Neuron (in vitro differentiated cells): ENCODE measurements around the gene AAK1.
"Not testable (repeated sequence)": the region's sequence is repeated elsewhere in the genome, so short reads cannot be mapped to it uniquely, and the experiment has no call there.

Source experiments
- H2AFZ ChIP-seq: one replicate; pipeline ENCODE4 v1.6.1; 2013; ENCODE audit warnings: low read depth, mild to moderate bottlenecking, inconsistent platforms, low read length, moderate library complexity
- H3K27me3 ChIP-seq: one replicate; pipeline ENCODE4 v1.6.1; 2013; ENCODE audit warnings: low read length; ENCODE audit not compliant: insufficient read depth
- H3K36me3 ChIP-seq: one replicate; pipeline ENCODE4 v1.6.1; 2013; ENCODE audit warnings: low read length; ENCODE audit not compliant: insufficient read depth
- H3K4me1 ChIP-seq: one replicate; pipeline ENCODE4 v1.6.1; 2013; ENCODE audit warnings: low read length; ENCODE audit not compliant: insufficient read depth
- H3K4me3 ChIP-seq: 2 replicates; pipeline ENCODE4 v1.5.1; 2013; ENCODE audit warnings: mild to moderate bottlenecking, low read length, moderate library complexity
- H3K9me3 ChIP-seq: one replicate; pipeline ENCODE4 v1.6.1; 2013; ENCODE audit warnings: low read length

AAK1 gene

GRCh38 chr2:69674316-69674670 lies 30.8 kb upstream of the AAK1 start:
- no peaks in the 10 kb centered on the region for H3K36me3 ChIP-seq

GRCh38 chr2:69673098-69673497 lies 29.6 kb upstream of the AAK1 start:
- H3K4me1 ChIP-seq, H3K27me3 ChIP-seq, H3K36me3 ChIP-seq, H3K9me3 ChIP-seq, H2AFZ ChIP-seq, H3K4me3 ChIP-seq: not testable (repeated sequence)

More at GRCh38 chr2:69674316-69674670, 30.8 kb upstream of the AAK1 start:
- no peak overlapping the region for H2AFZ ChIP-seq
- no peaks in the 10 kb centered on the region for H3K4me1 ChIP-seq
- H3K4me3 ChIP-seq: no peak overlapping the region
- H3K27me3 ChIP-seq: no peaks in the 10 kb centered on the region
- no peaks in the 10 kb centered on the region for H3K9me3 ChIP-seq

- Histone ChIP-seq H3K4me3 (no peak overlapping the region), H2AFZ (no peak overlapping the region), H3K9me3 (peaks cover 3% of the 10 kb centered on the region), H3K4me1 (no peaks in the 10 kb centered on the region), H3K27me3 (no peaks in the 10 kb centered on the region), H3K36me3 (no peaks in the 10 kb centered on the region)
These were observed 26.1 kb upstream of the AAK1 start for GRCh38 chr2:69669666-69670065.

GRCh38 chr2:69668598-69668997 lies 25.1 kb upstream of the AAK1 start:
- Histone ChIP-seq H3K4me1 (no peaks in the 10 kb centered on the region), H3K4me3 (no peak overlapping the region), H3K36me3 (no peaks in the 10 kb centered on the region), H2AFZ (no peak overlapping the region), H3K9me3 (peaks cover 3% of the 10 kb centered on the region), H3K27me3 (no peaks in the 10 kb centered on the region)

GRCh38 chr2:69667805-69668382 lies 24.4 kb upstream of the AAK1 start:
- Histone ChIP-seq H3K36me3 (no peaks in the 10 kb centered on the region), H3K27me3 (no peaks in the 10 kb centered on the region), H3K4me3 (no peak overlapping the region), H2AFZ (no peak overlapping the region), H3K9me3 (peaks cover 3% of the 10 kb centered on the region), H3K4me1 (no peaks in the 10 kb centered on the region)

- no peaks in the 10 kb centered on the region for H3K36me3 ChIP-seq
- no peaks in the 10 kb centered on the region for H3K27me3 ChIP-seq
- peaks cover 3% of the 10 kb centered on the region for H3K9me3 ChIP-seq
- no peak overlapping the region for H2AFZ ChIP-seq
- H3K4me3 ChIP-seq: no peak overlapping the region
- no peaks in the 10 kb centered on the region for H3K4me1 ChIP-seq
These were observed 21.6 kb upstream of the AAK1 start for GRCh38 chr2:69665152-69665551.

GRCh38 chr2:69663860-69664259 lies 20.3 kb upstream of the AAK1 start:
- Histone ChIP-seq H3K4me3 (no peak overlapping the region), H3K27me3 (no peaks in the 10 kb centered on the region), H2AFZ (no peak overlapping the region), H3K36me3 (no peaks in the 10 kb centered on the region), H3K9me3 (peaks cover 3% of the 10 kb centered on the region), H3K4me1 (no peaks in the 10 kb centered on the region)

- H3K36me3 ChIP-seq, H3K4me1 ChIP-seq, H2AFZ ChIP-seq, H3K27me3 ChIP-seq, H3K4me3 ChIP-seq, H3K9me3 ChIP-seq: not testable (repeated sequence)
These were observed 19.0 kb upstream of the AAK1 start for GRCh38 chr2:69662547-69662946.

GRCh38 chr2:69660637-69661036 lies 17.1 kb upstream of the AAK1 start:
- H3K36me3 ChIP-seq: no peaks in the 10 kb centered on the region
- H2AFZ ChIP-seq: no peak overlapping the region
- H3K9me3 ChIP-seq: peaks cover 3% of the 10 kb centered on the region
- H3K4me1 ChIP-seq: no peaks in the 10 kb centered on the region
- H3K4me3 ChIP-seq: no peak overlapping the region
- H3K27me3 ChIP-seq: no peaks in the 10 kb centered on the region

- no peaks in the 10 kb centered on the region for H3K36me3 ChIP-seq
- no peaks in the 10 kb centered on the region for H3K9me3 ChIP-seq
- no peak overlapping the region for H3K4me3 ChIP-seq
- no peaks in the 10 kb centered on the region for H3K4me1 ChIP-seq
- H3K27me3 ChIP-seq: no peaks in the 10 kb centered on the region
- H2AFZ ChIP-seq: no peak overlapping the region
These were observed 16.5 kb upstream of the AAK1 start for GRCh38 chr2:69659941-69660483.

- Histone ChIP-seq H3K4me1 (no peaks in the 10 kb centered on the region), H3K9me3 (no peaks in the 10 kb centered on the region)
These were observed 15.8 kb upstream of the AAK1 start for GRCh38 chr2:69659349-69659748.

GRCh38 chr2:69652206-69652605 lies 8.7 kb upstream of the AAK1 start:
- no peaks in the 10 kb centered on the region for H3K36me3 ChIP-seq
- H3K4me1 ChIP-seq: no peaks in the 10 kb centered on the region
- no peak overlapping the region for H3K4me3 ChIP-seq
- H3K27me3 ChIP-seq: no peaks in the 10 kb centered on the region
- H2AFZ ChIP-seq: no peak overlapping the region
- H3K9me3 ChIP-seq: no peaks in the 10 kb centered on the region

More at GRCh38 chr2:69659349-69659748, 15.8 kb upstream of the AAK1 start:
- Histone ChIP-seq H3K27me3 (no peaks in the 10 kb centered on the region), H3K36me3 (no peaks in the 10 kb centered on the region), H2AFZ (no peak overlapping the region), H3K4me3 (no peak overlapping the region)

- not testable (repeated sequence) for H3K27me3 ChIP-seq, H3K9me3 ChIP-seq, H3K36me3 ChIP-seq, H2AFZ ChIP-seq, H3K4me3 ChIP-seq
- peaks cover 14% of the 10 kb centered on the region for H3K4me1 ChIP-seq
These were observed 3.7 kb upstream of the AAK1 start for GRCh38 chr2:69647196-69647595.

GRCh38 chr2:69646714-69647113 lies 3.2 kb upstream of the AAK1 start:
- Histone ChIP-seq H3K27me3 (no peaks in the 10 kb centered on the region), H3K9me3 (no peaks in the 10 kb centered on the region), H3K36me3 (no peaks in the 10 kb centered on the region)

More at GRCh38 chr2:69646714-69647113, 3.2 kb upstream of the AAK1 start:
- peaks cover 19% of the 10 kb centered on the region for H3K4me1 ChIP-seq
- H3K4me3 ChIP-seq: no peak overlapping the region
- no peak overlapping the region for H2AFZ ChIP-seq
